HCT116 (cell line): ENCODE measurements around the gene TMEM40. TPM values are rescaled to one million over a fixed set of nuclear protein-coding genes. Genes with fewer than 3 reads are reported as not detected.

Source experiments
- ATAC-seq: fragments of 200-7000 bp; cut with Tn5 transposase; 2 replicates; pipeline ENCODE4 v1.9.1; 2020; ENCODE audit warnings: mild to moderate bottlenecking, moderate library complexity
- BruUV-seq: library from RNA; stranded (reverse); fragments of 400-500 nt; replicated peaks from 2 replicates; lab custom pipeline; 2021; lab: Mats Ljungman, UMichigan
- CTCF ChIA-PET: fragments of 300-600 bp; sonication (Branson Sonifier 250); formaldehyde crosslinking; loops from one replicate; lab custom pipeline; 2021; ENCODE audit warnings: antibody characterized with exemption; lab: Charles Lee
- POLR2A ChIA-PET: fragments of 300-600, 350-600 bp; sonication (Branson Sonifier 250); formaldehyde crosslinking; loops from one replicate; lab custom pipeline; 2021; ENCODE audit warnings: antibody characterized with exemption; lab: Charles Lee
- RAD21 ChIA-PET, 2 experiments: fragments of 300-600 bp; sonication (Branson Sonifier 250); formaldehyde crosslinking; loops; one replicate each; lab custom pipeline; 2023; ENCODE audit warnings: low total read pairs in 2 of 2; ENCODE audit not compliant: uncharacterized antibody in 2 of 2, unreplicated experiment in 2 of 2, low non-redundant PET in 1 of 2; lab: Charles Lee
- DNase-seq: peaks from one replicate; pipeline ENCODE4 v3.0.0-alpha.2; 2010; ENCODE audit warnings: low read depth, low spot score
- H2AFZ ChIP-seq: fragments of 200-600 bp; shearing (Covaris generic), sonication (generic); 2 replicates; pipeline ENCODE4 v1.6.1; 2017; ENCODE audit warnings: low read depth, mixed run types, mixed read lengths, antibody characterized with exemption, low read length; ENCODE audit not compliant: poor library complexity, severe bottlenecking
- H3K27ac ChIP-seq: 2 replicates; pipeline ENCODE4 v1.5.1; 2012; ENCODE audit warnings: low read depth, low read length
- H3K27me3 ChIP-seq: fragments of 200-600 bp; sonication (generic); 2 replicates; pipeline ENCODE4 v1.6.1; 2016; ENCODE audit warnings: mixed run types, low read length, mixed read lengths; ENCODE audit not compliant: insufficient read depth
- H3K36me3 ChIP-seq, 2 experiments: fragments of 200-500 bp in 1 of 2; fragments of 200-600 bp in 1 of 2; sonication (Bioruptor generic) in 1 of 2; sonication (generic) in 1 of 2; 2 replicates each; pipeline versions ENCODE4 v1.5.1 to v1.6.1; 2014 to 2016; ENCODE audit warnings: low read length in 2 of 2, inconsistent platforms in 1 of 2, mixed read lengths in 1 of 2, mixed run types in 1 of 2; ENCODE audit not compliant: insufficient read depth in 2 of 2, control insufficient read depth in 1 of 2
- H3K4me1 ChIP-seq, 2 experiments: fragments of 200-600 bp in 1 of 2; sonication (generic) in 1 of 2; 2 replicates each; pipeline versions ENCODE4 v1.5.1 to v1.6.1; 2012 to 2017; ENCODE audit warnings: low read length in 2 of 2, inconsistent platforms in 1 of 2, mild to moderate bottlenecking in 1 of 2, mixed read lengths in 1 of 2, mixed run types in 1 of 2, moderate library complexity in 1 of 2; ENCODE audit not compliant: insufficient read depth in 2 of 2, control insufficient read depth in 1 of 2
- H3K4me2 ChIP-seq: fragments of 200-600 bp; sonication (generic); 2 replicates; pipeline ENCODE4 v1.6.1; 2017; ENCODE audit warnings: mixed run types, low read length, mixed read lengths
- H3K4me3 ChIP-seq, 2 experiments: fragments of 200-600 bp in 1 of 2; sonication (generic) in 1 of 2; replicated peaks in 1 of 2; 2 replicates each; pipeline ENCODE4 v1.5.1; 2011 to 2016; ENCODE audit warnings: low read length in 2 of 2, control low read depth in 1 of 2, low read depth in 1 of 2, mild to moderate bottlenecking in 1 of 2, mixed read lengths in 1 of 2, mixed run types in 1 of 2
- H3K79me2 ChIP-seq: fragments of 200-600 bp; sonication (generic); 2 replicates; pipeline ENCODE4 v1.6.1; 2017; ENCODE audit warnings: mild to moderate bottlenecking, mixed run types, low read length, moderate library complexity, mixed read lengths; ENCODE audit not compliant: insufficient read depth
- H3K9ac ChIP-seq: fragments of 200-600 bp; sonication (generic); 2 replicates; pipeline ENCODE4 v1.6.1; 2016; ENCODE audit warnings: low read length, mixed read lengths
- H3K9me2 ChIP-seq: fragments of 200-600 bp; sonication (generic), shearing (Covaris generic); 2 replicates; pipeline ENCODE4 v1.6.1; 2017; ENCODE audit warnings: mixed run types, mild to moderate bottlenecking, moderate library complexity; ENCODE audit not compliant: insufficient read depth
- H3K9me3 ChIP-seq, 2 experiments: fragments of 200-500 bp in 1 of 2; fragments of 200-600 bp in 1 of 2; sonication (Bioruptor generic) in 1 of 2; sonication (generic) in 1 of 2; 2 replicates each; pipeline ENCODE4 v1.6.1; 2014 to 2017; ENCODE audit warnings: low read length in 2 of 2, mixed read lengths in 2 of 2, inconsistent platforms in 1 of 2, low read depth in 1 of 2, mild to moderate bottlenecking in 1 of 2, mixed run types in 1 of 2, moderate library complexity in 1 of 2; ENCODE audit not compliant: control insufficient read depth in 1 of 2, insufficient read depth in 1 of 2
- H4K20me1 ChIP-seq: fragments of 200-600 bp; sonication (generic), shearing (Covaris generic); 2 replicates; pipeline ENCODE4 v1.6.1; 2017; ENCODE audit warnings: mixed run types, mild to moderate bottlenecking, moderate library complexity; ENCODE audit not compliant: insufficient read depth
- ATF3 ChIP-seq: IDR thresholded peaks from 2 replicates; pipeline ENCODE4 v1.6.1; 2012
- CTCF ChIP-seq, 3 experiments: fragments of 200-600 bp in 1 of 3; sonication (generic) in 1 of 3; IDR thresholded peaks in 2 of 3; conservative IDR thresholded peaks in 1 of 3; 2 replicates each; pipeline ENCODE4 v1.5.1; 2012 to 2017; ENCODE audit warnings: low read depth in 2 of 3, low read length in 2 of 3, antibody characterized with exemption in 1 of 3, borderline replicate concordance in 1 of 3, control low read depth in 1 of 3, mild to moderate bottlenecking in 1 of 3, mixed read lengths in 1 of 3, mixed run types in 1 of 3, moderate library complexity in 1 of 3; ENCODE audit not compliant: insufficient read depth in 1 of 3
- EGR1 ChIP-seq: IDR thresholded peaks from 2 replicates; pipeline ENCODE4 v1.6.1; 2012; ENCODE audit warnings: low read depth
- ELF1 ChIP-seq: IDR thresholded peaks from 2 replicates; pipeline ENCODE4 v1.6.1; 2012; ENCODE audit warnings: low read depth, borderline replicate concordance
- EZH2 ChIP-seq: fragments of 200-600 bp; sonication (generic); IDR thresholded peaks from 2 replicates; pipeline ENCODE4 v1.6.1; 2017; ENCODE audit warnings: antibody characterized with exemption, mixed run types
- EZH2phosphoT487 ChIP-seq: fragments of 200-600 bp; IDR thresholded peaks from 2 replicates; pipeline ENCODE4 v1.6.1; 2018; ENCODE audit warnings: antibody characterized with exemption, borderline replicate concordance
- JUND ChIP-seq: IDR thresholded peaks from 2 replicates; pipeline ENCODE4 v1.6.1; 2012
- POLR2AphosphoS5 ChIP-seq: IDR thresholded peaks from 2 replicates; pipeline ENCODE4 v1.6.1; 2011; ENCODE audit warnings: mild to moderate bottlenecking, low read depth, low read length, moderate library complexity
- RAD21 ChIP-seq: IDR thresholded peaks from 2 replicates; pipeline ENCODE4 v1.6.1; 2012; ENCODE audit warnings: low read depth, mild to moderate bottlenecking
- REST ChIP-seq: IDR thresholded peaks from 2 replicates; pipeline ENCODE4 v1.6.1; 2012; ENCODE audit warnings: low read depth
- SIN3A ChIP-seq: IDR thresholded peaks from 2 replicates; pipeline ENCODE4 v1.6.1; 2012; ENCODE audit warnings: low read depth
- TCF7L2 ChIP-seq: IDR thresholded peaks from 2 replicates; pipeline ENCODE4 v1.7.0; 2011; ENCODE audit warnings: borderline replicate concordance, inconsistent platforms; ENCODE audit not compliant: insufficient read depth, insufficient read length; ENCODE audit errors: extremely low read depth
- ZBTB33 ChIP-seq: IDR thresholded peaks from 2 replicates; pipeline ENCODE4 v1.6.1; 2011; ENCODE audit warnings: mild to moderate bottlenecking, low read length, moderate library complexity; ENCODE audit not compliant: insufficient replicate concordance; ENCODE audit errors: extremely low read depth
- intact Hi-C: fragments of 100-400 bp; cut with micrococcal nuclease; formaldehyde crosslinking; loops from 2 replicates; pipeline ENCODE4 v1.10.0; 2022
- total RNA-seq: library from RNA; stranded (reverse); gene quantifications from one replicate; pipeline ENCODE4 v1.2.1, GENCODE V29; 2021; ENCODE audit not compliant: unreplicated experiment

TMEM40 gene
- total RNA-seq, 1 experiment from 2014 or later = 12.3 TPM

GRCh38 chr3:12705374-12705926 is 53.6 kb downstream of the TMEM40 start (continued):
- TF ChIP-seq RAD21 = no peak

- Histone ChIP-seq H3K4me2 (no peak overlapping the region), H3K9ac (no peak overlapping the region), H3K4me3 (no peak overlapping the region), H3K27ac (no peak overlapping the region), H3K9me3 (no peaks in the 10 kb centered on the region), H3K36me3 (no peaks in the 10 kb centered on the region), H3K4me1 (peaks cover 0 to 10% of the 10 kb centered on the region in 2 experiments; a peak in 3 of 4 replicates), H2AFZ (no peak overlapping the region), H3K79me2 (no peaks in the 10 kb centered on the region), H4K20me1 (no peaks in the 10 kb centered on the region), H3K27me3 (no peaks in the 10 kb centered on the region), H3K9me2 (no peaks in the 10 kb centered on the region)
- TF ChIP-seq ZBTB33 = no peak
- TF ChIP-seq REST = no peak
- TF ChIP-seq EGR1 = no peak
- TF ChIP-seq EZH2phosphoT487 = no peak
- TF ChIP-seq ATF3 = no peak
- TF ChIP-seq EZH2 = no peak
- no peak for TF ChIP-seq TCF7L2
- no peak for TF ChIP-seq SIN3A
- no peak for TF ChIP-seq RAD21
- TF ChIP-seq JUND = no peak
- TF ChIP-seq POLR2AphosphoS5 = no peak
- TF ChIP-seq ELF1 = no peak
- TF ChIP-seq CTCF (IDR thresholded peaks at IDR 0.05 in 2 of 3, conservative IDR thresholded peaks at IDR 0.05 in 1 of 3; ENCODE audit: borderline replicate concordance in 1 of 3, insufficient read depth in 1 of 3, low read depth in 2 of 3, low read length in 2 of 3) = no peak
- BruUV-seq = no TSS peak
- ChIA-PET POLR2A (no interaction called here), CTCF (no interaction called here), RAD21 (no interaction called here)
- intact Hi-C loops = no loop called here
- ATAC-seq = no peak
- no peak for DNase-seq
These were observed 56.6 kb downstream of the TMEM40 start for GRCh38 chr3:12702501-12702900.
